Uterus (tissue), 4 donors: Measurements from ENCODE around the gene EIF6. TPM values are rescaled to one million over a fixed set of nuclear protein-coding genes. Genes with fewer than 3 reads are reported as not detected.

ENCODE experiments used
- DNase-seq, 2 donors: peaks; one replicate each; pipeline ENCODE4 v3.0.0-alpha.2; 2019 to 2020
- H3K27ac ChIP-seq, 2 donors: fragments of 200-600 bp; sonication (generic); 1 replicate in 1 of 2; 2 replicates in 1 of 2; pipeline ENCODE4 v1.5.1; 2016 to 2018
- H3K27me3 ChIP-seq, 2 donors: fragments of 200-600 bp; sonication (generic); one replicate each; pipeline ENCODE4 v1.5.1; 2018 to 2019; ENCODE audit warnings: control low read depth in 1 of 2
- H3K36me3 ChIP-seq, 2 donors: fragments of 200-600 bp; sonication (generic); one replicate each; pipeline ENCODE4 v1.5.1; 2019; ENCODE audit warnings: control low read depth in 1 of 2
- H3K4me1 ChIP-seq, 2 donors: fragments of 200-600 bp; sonication (generic); one replicate each; pipeline ENCODE4 v1.5.1; 2018 to 2019; ENCODE audit warnings: control low read depth in 1 of 2
- H3K4me3 ChIP-seq, 2 donors: fragments of 200-600 bp; sonication (generic); 1 replicate in 1 of 2; 2 replicates in 1 of 2; pipeline ENCODE4 v1.5.1; 2018 to 2019; ENCODE audit warnings: mild to moderate bottlenecking in 1 of 2
- H3K9me3 ChIP-seq, 2 donors: fragments of 200-600 bp; sonication (generic); one replicate each; pipeline ENCODE4 v1.5.1; 2019; ENCODE audit warnings: control low read depth in 1 of 2
- POLR2A ChIP-seq, 2 donors: fragments of 450-650 bp; IDR thresholded peaks; one replicate each; pipeline ENCODE4 v1.6.1; 2016; ENCODE audit warnings: antibody characterized with exemption in 2 of 2, mild to moderate bottlenecking in 1 of 2, moderate library complexity in 1 of 2
- intact Hi-C: fragments of 100-400 bp; cut with DNase I; formaldehyde crosslinking; loops from one replicate; pipeline ENCODE4 v1.15.1; 2023; ENCODE audit warnings: low total_unique reads
- total RNA-seq, 4 donors: library from RNA; depleted of rRNA in 3 of 4; stranded (reverse); fragments of >200 nt in 3 of 4; gene quantifications; one replicate each; pipeline versions ENCODE4 v1.1.0 to v1.2.4, GENCODE V29; 2014 to 2023
- TF ChIP-seq, protein P1 (sequence below), 4 experiments: fragments of 200-600 bp in 2 of 4; fragments of 450-650 bp in 2 of 4; sonication (generic) in 2 of 4; IDR thresholded peaks; one replicate each; pipeline ENCODE4 v1.5.1; 2016 to 2019; ENCODE audit warnings: antibody characterized with exemption in 4 of 4, mild to moderate bottlenecking in 2 of 4, moderate library complexity in 1 of 4
- donor health status: DM: yes; HTN: yes; CAD: no.

Gene EIF6
- total RNA-seq, 4 donors from 2014 or later: 33.8 to 80.9 (median 66.8) TPM

DNA sequence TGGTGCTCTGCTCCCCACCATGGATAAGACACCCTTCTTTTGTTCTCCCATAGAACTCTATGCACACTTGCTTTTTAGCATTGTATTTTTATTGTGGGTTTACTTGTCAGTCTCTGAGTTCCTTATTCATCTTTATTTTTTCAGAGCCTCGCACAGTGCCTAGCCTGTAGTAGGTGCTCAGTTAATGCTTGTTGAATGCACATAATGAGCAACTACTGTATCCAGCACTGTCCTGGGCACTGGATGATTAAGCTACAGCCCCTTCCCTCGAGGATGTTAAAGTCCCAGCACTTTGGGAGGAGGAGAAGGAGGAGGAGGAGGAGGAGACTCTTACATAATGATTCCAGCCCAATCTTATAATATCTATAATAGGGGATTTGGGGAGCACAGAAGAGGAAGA, 41.3 kb downstream of the EIF6 start:
- no peaks in the 10 kb centered on the region for H3K27me3 ChIP-seq
- intact Hi-C loops: no loop called here
- no peak for DNase-seq

GRCh38 chr20:35240811-35241293, 43.7 kb downstream of the EIF6 start:
- no peaks in the 10 kb centered on the region for H3K4me1 ChIP-seq
- H3K36me3 ChIP-seq: no peaks in the 10 kb centered on the region
- intact Hi-C loops: no loop called here
- TF ChIP-seq, protein P1, sequence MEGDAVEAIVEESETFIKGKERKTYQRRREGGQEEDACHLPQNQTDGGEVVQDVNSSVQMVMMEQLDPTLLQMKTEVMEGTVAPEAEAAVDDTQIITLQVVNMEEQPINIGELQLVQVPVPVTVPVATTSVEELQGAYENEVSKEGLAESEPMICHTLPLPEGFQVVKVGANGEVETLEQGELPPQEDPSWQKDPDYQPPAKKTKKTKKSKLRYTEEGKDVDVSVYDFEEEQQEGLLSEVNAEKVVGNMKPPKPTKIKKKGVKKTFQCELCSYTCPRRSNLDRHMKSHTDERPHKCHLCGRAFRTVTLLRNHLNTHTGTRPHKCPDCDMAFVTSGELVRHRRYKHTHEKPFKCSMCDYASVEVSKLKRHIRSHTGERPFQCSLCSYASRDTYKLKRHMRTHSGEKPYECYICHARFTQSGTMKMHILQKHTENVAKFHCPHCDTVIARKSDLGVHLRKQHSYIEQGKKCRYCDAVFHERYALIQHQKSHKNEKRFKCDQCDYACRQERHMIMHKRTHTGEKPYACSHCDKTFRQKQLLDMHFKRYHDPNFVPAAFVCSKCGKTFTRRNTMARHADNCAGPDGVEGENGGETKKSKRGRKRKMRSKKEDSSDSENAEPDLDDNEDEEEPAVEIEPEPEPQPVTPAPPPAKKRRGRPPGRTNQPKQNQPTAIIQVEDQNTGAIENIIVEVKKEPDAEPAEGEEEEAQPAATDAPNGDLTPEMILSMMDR (IDR thresholded peaks at IDR 0.05): no peak
- TF ChIP-seq POLR2A (IDR thresholded peaks at IDR 0.05): no peak
- no peaks in the 10 kb centered on the region for H3K9me3 ChIP-seq
- H3K27ac ChIP-seq: no peak overlapping the region
- no peak overlapping the region for H3K4me3 ChIP-seq
- no peak for DNase-seq
- H3K27me3 ChIP-seq: no peaks in the 10 kb centered on the region

More for the DNA sequence above, 41.3 kb downstream of the EIF6 start:
- no peaks in the 10 kb centered on the region for H3K4me1 ChIP-seq
- H3K27ac ChIP-seq: no peak overlapping the region
- H3K36me3 ChIP-seq: no peaks in the 10 kb centered on the region
- H3K9me3 ChIP-seq: no peaks in the 10 kb centered on the region
- TF ChIP-seq POLR2A (IDR thresholded peaks at IDR 0.05): no peak
- TF ChIP-seq, protein P1 (IDR thresholded peaks at IDR 0.05): no peak
- H3K4me3 ChIP-seq: no peak overlapping the region

GRCh38 chr20:35240083-35240810, 44.3 kb downstream of the EIF6 start:
- DNase-seq: no peak
- H3K27ac ChIP-seq: no peak overlapping the region
- H3K27me3 ChIP-seq: no peaks in the 10 kb centered on the region
- TF ChIP-seq, protein P1 (IDR thresholded peaks at IDR 0.05): no peak
- no peak for TF ChIP-seq POLR2A (IDR thresholded peaks at IDR 0.05)
- intact Hi-C loops: no loop called here
- no peaks in the 10 kb centered on the region for H3K9me3 ChIP-seq
- H3K36me3 ChIP-seq: no peaks in the 10 kb centered on the region
- H3K4me1 ChIP-seq: no peaks in the 10 kb centered on the region
- no peak overlapping the region for H3K4me3 ChIP-seq

GRCh38 chr20:35238735-35239134, 45.8 kb downstream of the EIF6 start:
- no peak overlapping the region for H3K27ac ChIP-seq
- H3K27me3 ChIP-seq: no peaks in the 10 kb centered on the region
- H3K4me1 ChIP-seq: no peaks in the 10 kb centered on the region
- no peak for DNase-seq
- H3K36me3 ChIP-seq: no peaks in the 10 kb centered on the region
- intact Hi-C loops: no loop called here
- H3K9me3 ChIP-seq: no peaks in the 10 kb centered on the region
- H3K4me3 ChIP-seq: no peak overlapping the region
- no peak for TF ChIP-seq POLR2A (IDR thresholded peaks at IDR 0.05)
- TF ChIP-seq, protein P1 (IDR thresholded peaks at IDR 0.05): no peak

GRCh38 chr20:35238170-35238569, 46.4 kb downstream of the EIF6 start:
- Histone ChIP-seq H3K27ac (no peak overlapping the region), H3K9me3 (no peaks in the 10 kb centered on the region), H3K4me1 (no peaks in the 10 kb centered on the region), H3K4me3 (no peak overlapping the region), H3K27me3 (no peaks in the 10 kb centered on the region), H3K36me3 (no peaks in the 10 kb centered on the region)
- DNase-seq: no peak
- TF ChIP-seq, protein P1 (IDR thresholded peaks at IDR 0.05): no peak
- TF ChIP-seq POLR2A (IDR thresholded peaks at IDR 0.05): no peak
- intact Hi-C loops: no loop called here
